T-helper 17 cell (primary cell): Measurements from ENCODE around the gene MYO5B. TPM values are rescaled to one million over a fixed set of nuclear protein-coding genes. Genes with fewer than 3 reads are reported as not detected.

Experiments
- ATAC-seq: fragments of 150-1000 bp; cut with Tn5 transposase; 2 replicates; pipeline ENCODE4 v1.10.0; 2021; ENCODE audit warnings: mild to moderate bottlenecking, moderate library complexity
- DNase-seq, 3 donors: peaks; one replicate each; pipeline versions ENCODE4 v3.0.0 to v3.0.0-alpha.2; 2020 to 2021
- H3K9me3 ChIP-seq: one replicate; pipeline ENCODE4 v1.7.0; 2013; ENCODE audit warnings: low read length, mild to moderate bottlenecking; ENCODE audit not compliant: control insufficient read depth, poor library complexity, severe bottlenecking
- H3K27ac Mint-ChIP-seq: one replicate; pipeline ENCODE4 v1.8.0; 2022; ENCODE audit warnings: mild to moderate bottlenecking, moderate library complexity, mixed read lengths
- H3K27me3 Mint-ChIP-seq: one replicate; pipeline ENCODE4 v1.8.0; 2022; ENCODE audit warnings: mixed read lengths
- H3K36me3 Mint-ChIP-seq: one replicate; pipeline ENCODE4 v1.8.0; 2022; ENCODE audit warnings: low read depth, mixed read lengths
- H3K4me1 Mint-ChIP-seq: one replicate; pipeline ENCODE4 v1.8.0; 2022; ENCODE audit warnings: mild to moderate bottlenecking, mixed read lengths
- H3K4me3 Mint-ChIP-seq: one replicate; pipeline ENCODE4 v1.8.0; 2022; ENCODE audit warnings: mild to moderate bottlenecking, moderate library complexity, mixed read lengths
- total RNA-seq, 4 donors: library from RNA in 2 of 4; stranded (reverse) in 2 of 4; gene quantifications; one replicate each; pipeline ENCODE4 v1.2.3 and lab custom pipeline; 2022 to 2026

The MYO5B gene
- total RNA-seq, 2 donors from 2014 or later, result 0.12 TPM; not detected in 1

GRCh38 chr18:50128506-50129271 is 66.3 kb downstream of the MYO5B start:
- H3K4me3 Mint-ChIP-seq, result no peak overlapping the region
- H3K9me3 ChIP-seq, result no peaks in the 10 kb centered on the region
- ATAC-seq (no peak), DNase-seq (no peak)
- H3K27ac Mint-ChIP-seq, result no peak overlapping the region
- peaks cover 80% of the 10 kb centered on the region for H3K27me3 Mint-ChIP-seq
- H3K36me3 Mint-ChIP-seq, result peaks cover 2% of the 10 kb centered on the region
- peaks cover 3% of the 10 kb centered on the region for H3K4me1 Mint-ChIP-seq

- peaks cover 70% of the 10 kb centered on the region for H3K27me3 Mint-ChIP-seq
- no peak for DNase-seq
- no peak for ATAC-seq
- peaks cover 3% of the 10 kb centered on the region for H3K4me1 Mint-ChIP-seq
- H3K4me3 Mint-ChIP-seq, result no peak overlapping the region
- H3K27ac Mint-ChIP-seq, result no peak overlapping the region
- H3K9me3 ChIP-seq, result no peaks in the 10 kb centered on the region
- H3K36me3 Mint-ChIP-seq, result peaks cover 2% of the 10 kb centered on the region
These were observed 67.3 kb downstream of the MYO5B start for GRCh38 chr18:50127516-50128210.

GRCh38 chr18:50126471-50126870 is 68.5 kb downstream of the MYO5B start:
- Mint-ChIP-seq H3K27me3 (peaks cover 62% of the 10 kb centered on the region), H3K27ac (no peak overlapping the region), H3K4me3 (no peak overlapping the region), H3K36me3 (peaks cover 2% of the 10 kb centered on the region), H3K4me1 (peaks cover 3% of the 10 kb centered on the region)
- H3K9me3 ChIP-seq, result no peaks in the 10 kb centered on the region
- ATAC-seq (no peak), DNase-seq (no peak)

GRCh38 chr18:50125456-50125855 is 69.5 kb downstream of the MYO5B start:
- ATAC-seq (no peak), DNase-seq (no peak)
- H3K4me3 Mint-ChIP-seq, result no peak overlapping the region
- peaks cover 3% of the 10 kb centered on the region for H3K4me1 Mint-ChIP-seq
- no peaks in the 10 kb centered on the region for H3K9me3 ChIP-seq
- H3K27ac Mint-ChIP-seq, result no peak overlapping the region
- H3K36me3 Mint-ChIP-seq, result peaks cover 2% of the 10 kb centered on the region
- peaks cover 60% of the 10 kb centered on the region for H3K27me3 Mint-ChIP-seq

GRCh38 chr18:50119296-50119695 is 75.7 kb downstream of the MYO5B start:
- ATAC-seq, result no peak
- H3K27me3 Mint-ChIP-seq, result peaks cover 56% of the 10 kb centered on the region
- H3K4me1 Mint-ChIP-seq, result no peaks in the 10 kb centered on the region
- H3K4me3 Mint-ChIP-seq, result no peak overlapping the region
- DNase-seq, result no peak
- H3K27ac Mint-ChIP-seq, result no peak overlapping the region
- H3K9me3 ChIP-seq, result no peaks in the 10 kb centered on the region
- H3K36me3 Mint-ChIP-seq, result no peaks in the 10 kb centered on the region

GRCh38 chr18:50117863-50118262 is 77.1 kb downstream of the MYO5B start:
- no peaks in the 10 kb centered on the region for H3K9me3 ChIP-seq
- no peak overlapping the region for H3K4me3 Mint-ChIP-seq
- peaks cover 65% of the 10 kb centered on the region for H3K27me3 Mint-ChIP-seq
- no peak overlapping the region for H3K27ac Mint-ChIP-seq
- DNase-seq, result no peak
- H3K4me1 Mint-ChIP-seq, result no peaks in the 10 kb centered on the region
- no peak for ATAC-seq
- H3K36me3 Mint-ChIP-seq, result no peaks in the 10 kb centered on the region

- Mint-ChIP-seq H3K36me3 (peaks cover under 1% of the 10 kb centered on the region), H3K27ac (no peak overlapping the region), H3K27me3 (peaks cover 75% of the 10 kb centered on the region), H3K4me3 (no peak overlapping the region), H3K4me1 (no peaks in the 10 kb centered on the region)
- no peak for DNase-seq
- no peak for ATAC-seq
- H3K9me3 ChIP-seq, result no peaks in the 10 kb centered on the region
These were observed 79.9 kb downstream of the MYO5B start for GRCh38 chr18:50115095-50115494.

GRCh38 chr18:50114448-50114847 is 80.5 kb downstream of the MYO5B start:
- H3K36me3 Mint-ChIP-seq, result peaks cover 3% of the 10 kb centered on the region
- H3K4me3 Mint-ChIP-seq, result no peak overlapping the region
- peaks cover 77% of the 10 kb centered on the region for H3K27me3 Mint-ChIP-seq
- H3K27ac Mint-ChIP-seq, result no peak overlapping the region
- no peaks in the 10 kb centered on the region for H3K9me3 ChIP-seq
- peaks cover 2% of the 10 kb centered on the region for H3K4me1 Mint-ChIP-seq
- DNase-seq (no peak), ATAC-seq (no peak)

- Mint-ChIP-seq H3K4me3 (no peak overlapping the region), H3K27ac (no peak overlapping the region), H3K4me1 (peaks cover 2% of the 10 kb centered on the region), H3K27me3 (peaks cover 76% of the 10 kb centered on the region), H3K36me3 (peaks cover 3% of the 10 kb centered on the region)
- DNase-seq (no peak), ATAC-seq (no peak)
- H3K9me3 ChIP-seq, result no peaks in the 10 kb centered on the region
These were observed 81.2 kb downstream of the MYO5B start for GRCh38 chr18:50113726-50114125.

GRCh38 chr18:50111398-50111797 is 83.5 kb downstream of the MYO5B start:
- DNase-seq, result no peak
- Mint-ChIP-seq H3K4me3 (no peak overlapping the region), H3K36me3 (peaks cover 3% of the 10 kb centered on the region), H3K4me1 (peaks cover 5% of the 10 kb centered on the region), H3K27ac (no peak overlapping the region), H3K27me3 (peaks cover 64% of the 10 kb centered on the region)
- ATAC-seq, result no peak
- H3K9me3 ChIP-seq, result no peaks in the 10 kb centered on the region

GRCh38 chr18:50107468-50107977 is 87.4 kb downstream of the MYO5B start:
- peaks cover 5% of the 10 kb centered on the region for H3K4me1 Mint-ChIP-seq
- H3K4me3 Mint-ChIP-seq, result no peak overlapping the region
- ATAC-seq, result no peak
- H3K27me3 Mint-ChIP-seq, result peaks cover 62% of the 10 kb centered on the region
- H3K36me3 Mint-ChIP-seq, result peaks cover 3% of the 10 kb centered on the region
- no peak overlapping the region for H3K27ac Mint-ChIP-seq
- DNase-seq, result no peak
- no peaks in the 10 kb centered on the region for H3K9me3 ChIP-seq

GRCh38 chr18:50105027-50105426 is 89.9 kb downstream of the MYO5B start:
- DNase-seq, result no peak
- peaks cover 66% of the 10 kb centered on the region for H3K27me3 Mint-ChIP-seq
- no peak overlapping the region for H3K27ac Mint-ChIP-seq
- no peaks in the 10 kb centered on the region for H3K9me3 ChIP-seq
- no peak for ATAC-seq
- H3K4me1 Mint-ChIP-seq, result peaks cover 7% of the 10 kb centered on the region
- peaks cover 2% of the 10 kb centered on the region for H3K36me3 Mint-ChIP-seq
- no peak overlapping the region for H3K4me3 Mint-ChIP-seq

GRCh38 chr18:50104421-50104820 is 90.5 kb downstream of the MYO5B start:
- peaks cover 5% of the 10 kb centered on the region for H3K4me1 Mint-ChIP-seq
- no peaks in the 10 kb centered on the region for H3K9me3 ChIP-seq

More at GRCh38 chr18:50104421-50104820, 90.5 kb downstream of the MYO5B start:
- DNase-seq (no peak), ATAC-seq (no peak)
- no peak overlapping the region for H3K4me3 Mint-ChIP-seq
- no peak overlapping the region for H3K27ac Mint-ChIP-seq
- no peaks in the 10 kb centered on the region for H3K36me3 Mint-ChIP-seq
- peaks cover 65% of the 10 kb centered on the region for H3K27me3 Mint-ChIP-seq
